GM12878 (cell line): ENCODE data around the gene ALDH3B2. TPM values are rescaled to one million over a fixed set of nuclear protein-coding genes. Genes with fewer than 3 reads are reported as not detected.

Source experiments
- BMI1 ChIP-seq: fragments of 450-650 bp; IDR thresholded peaks from 2 replicates; pipeline ENCODE4 v1.6.1; 2016; ENCODE audit warnings: mild to moderate bottlenecking, moderate library complexity, borderline replicate concordance
- CBX5 ChIP-seq: sonication (generic); IDR thresholded peaks from 2 replicates; pipeline ENCODE4 v1.6.1; 2016; ENCODE audit warnings: low read depth, moderate library complexity, mild to moderate bottlenecking, inconsistent platforms
- CHD2 ChIP-seq: IDR thresholded peaks from 2 replicates; pipeline ENCODE4 v1.6.1; 2011; ENCODE audit warnings: low read depth, low read length, improper control_type of control experiment, borderline replicate concordance
- CTCF ChIP-seq, 3 experiments: IDR thresholded peaks in 2 of 3; conservative IDR thresholded peaks in 1 of 3; 2 replicates each; pipeline ENCODE4 v1.5.1; 2011; ENCODE audit warnings: low read depth in 3 of 3, low read length in 3 of 3, mild to moderate bottlenecking in 3 of 3, control low read depth in 2 of 3, moderate library complexity in 2 of 3, inconsistent platforms in 1 of 3, mixed read lengths in 1 of 3; ENCODE audit not compliant: control insufficient read depth in 2 of 3, insufficient read depth in 1 of 3; ENCODE audit errors: extremely low read depth in 1 of 3
- EP300 ChIP-seq, 2 experiments: fragments of 150-350 bp in 1 of 2; IDR thresholded peaks; 2 replicates each; pipeline ENCODE4 v1.6.1; 2011 to 2012; ENCODE audit warnings: low read depth in 2 of 2, low read length in 2 of 2, borderline replicate concordance in 1 of 2, improper control_type of control experiment in 1 of 2, inconsistent platforms in 1 of 2; ENCODE audit not compliant: control insufficient read depth in 1 of 2
- FOXM1 ChIP-seq: IDR thresholded peaks from 2 replicates; pipeline ENCODE4 v1.6.1; 2012; ENCODE audit warnings: low read depth, mild to moderate bottlenecking, inconsistent platforms, low read length, moderate library complexity
- GATAD2B ChIP-seq: fragments of 450-650 bp; conservative IDR thresholded peaks from 2 replicates; pipeline ENCODE4 v1.6.1; 2017; ENCODE audit warnings: low read depth, mild to moderate bottlenecking, moderate library complexity
- HDAC6 ChIP-seq: fragments of 200-600 bp; sonication (generic); IDR thresholded peaks from one replicate; pipeline ENCODE4 v1.8.0; 2017; ENCODE audit warnings: antibody characterized with exemption; ENCODE audit not compliant: unreplicated experiment
- IKZF1 ChIP-seq: fragments of 450-650 bp; conservative IDR thresholded peaks from 2 replicates; pipeline ENCODE4 v1.6.1; 2017; ENCODE audit warnings: antibody characterized with exemption, mild to moderate bottlenecking
- KLF5 ChIP-seq: fragments of 450-650 bp; IDR thresholded peaks from 2 replicates; pipeline ENCODE4 v1.6.1; 2014; ENCODE audit warnings: mild to moderate bottlenecking; ENCODE audit not compliant: partially characterized antibody
- MEF2B ChIP-seq: fragments of 450-650 bp; IDR thresholded peaks from 2 replicates; pipeline ENCODE4 v1.6.1; 2018; ENCODE audit warnings: mild to moderate bottlenecking, moderate library complexity; ENCODE audit not compliant: partially characterized antibody, poor library complexity, severe bottlenecking
- MTA2 ChIP-seq: fragments of 450-650 bp; IDR thresholded peaks from 2 replicates; pipeline ENCODE4 v1.6.1; 2016; ENCODE audit warnings: low read depth, mild to moderate bottlenecking, moderate library complexity
- NR2F1 ChIP-seq: fragments of 450-650 bp; conservative IDR thresholded peaks from 2 replicates; pipeline ENCODE4 v1.6.1; 2017; ENCODE audit warnings: mild to moderate bottlenecking
- PAX8 ChIP-seq: fragments of 450-650 bp; IDR thresholded peaks from 2 replicates; pipeline ENCODE4 v1.6.1; 2017; ENCODE audit warnings: mild to moderate bottlenecking, moderate library complexity
- POLR2A ChIP-seq: IDR thresholded peaks from 2 replicates; pipeline ENCODE4 v1.6.1; 2011; ENCODE audit warnings: low read depth, mild to moderate bottlenecking, low read length
- POU2F2 ChIP-seq: IDR thresholded peaks from 3 replicates; pipeline ENCODE4 v1.6.1; 2011; ENCODE audit warnings: low read depth, mild to moderate bottlenecking, low read length, borderline replicate concordance
- RBBP5 ChIP-seq: fragments of 200-600 bp; sonication (generic); conservative IDR thresholded peaks from 2 replicates; pipeline ENCODE4 v1.6.1; 2016
- RCOR1 ChIP-seq: conservative IDR thresholded peaks from 2 replicates; pipeline ENCODE4 v1.6.1; 2012; ENCODE audit warnings: low read depth, low read length, improper control_type of control experiment
- RELA ChIP-seq: fragments of 450-650 bp; IDR thresholded peaks from 2 replicates; pipeline ENCODE4 v1.8.0; 2014; ENCODE audit warnings: borderline replicate concordance; ENCODE audit not compliant: partially characterized antibody
- SIN3A ChIP-seq: IDR thresholded peaks from 2 replicates; pipeline ENCODE4 v1.6.1; 2012; ENCODE audit warnings: low read depth, low read length, improper control_type of control experiment
- SMARCA5 ChIP-seq: fragments of 450-650 bp; IDR thresholded peaks from 2 replicates; pipeline ENCODE4 v1.6.1; 2017; ENCODE audit warnings: mild to moderate bottlenecking
- SP1 ChIP-seq: IDR thresholded peaks from one replicate; pipeline ENCODE4 v1.6.1; 2011; ENCODE audit warnings: low read depth, low read length
- SREBF2 ChIP-seq: IDR thresholded peaks from 2 replicates; pipeline ENCODE4 v1.6.1; 2012; ENCODE audit warnings: mild to moderate bottlenecking, low read length
- TARDBP ChIP-seq: IDR thresholded peaks from 2 replicates; pipeline ENCODE4 v1.6.1; 2016; ENCODE audit warnings: borderline replicate concordance
- ZNF622 ChIP-seq: fragments of 450-650 bp; IDR thresholded peaks from 2 replicates; pipeline ENCODE4 v1.6.1; 2017; ENCODE audit warnings: mild to moderate bottlenecking, inconsistent platforms
- ZSCAN29 ChIP-seq: fragments of 450-650 bp; IDR thresholded peaks from 2 replicates; pipeline ENCODE4 v1.6.1; 2017; ENCODE audit warnings: mild to moderate bottlenecking, moderate library complexity
- polyA plus RNA-seq, 11 experiments: library from polyadenylated mRNA; depleted of rRNA in 4 of 11; unstranded in 6 of 11; stranded (reverse) in 5 of 11; fragments of >200 nt; fragmentation: Nextera tagmentation in 4 of 11; fragmentation: Illumina TruSeq in 1 of 11; extraction: Ambion mirVana in 4 of 11; extraction: Trizol in 1 of 11; gene quantifications; 1 replicate in 1 of 11; 2 replicates in 10 of 11; pipeline versions ENCODE4 v1.2.1 to v1.2.3, GENCODE V29; 2011 to 2016; ENCODE audit warnings: inconsistent platforms in 2 of 11, missing spikeins in 2 of 11, low read depth in 1 of 11
- total RNA-seq, 4 experiments: library from RNA; depleted of rRNA in 3 of 4; stranded (reverse); fragments of >200 nt in 3 of 4; fragmentation: Illumina TruSeq in 1 of 4; extraction: Trizol in 1 of 4; gene quantifications; 2 replicates each; pipeline versions ENCODE4 v1.2.1 to v1.2.3, GENCODE V29; 2013 to 2021
- TF ChIP-seq, protein P1 (sequence below): fragments of 450-650 bp; conservative IDR thresholded peaks from 2 replicates; pipeline ENCODE4 v1.6.1; 2017; ENCODE audit warnings: mild to moderate bottlenecking, moderate library complexity
- TF ChIP-seq, protein P2 (sequence below): IDR thresholded peaks from 2 replicates; pipeline ENCODE4 v1.6.1; 2011; ENCODE audit warnings: low read depth, mild to moderate bottlenecking, low read length, moderate library complexity, borderline replicate concordance; ENCODE audit errors: extremely low read depth

ALDH3B2 gene
- total and polyA plus RNA-seq, 10 of the 15 experiments (the other 5 are each of a cell fraction or from before 2014, with no cell fraction given): 0.09 to 0.17 TPM; not detected in 8

DNA sequence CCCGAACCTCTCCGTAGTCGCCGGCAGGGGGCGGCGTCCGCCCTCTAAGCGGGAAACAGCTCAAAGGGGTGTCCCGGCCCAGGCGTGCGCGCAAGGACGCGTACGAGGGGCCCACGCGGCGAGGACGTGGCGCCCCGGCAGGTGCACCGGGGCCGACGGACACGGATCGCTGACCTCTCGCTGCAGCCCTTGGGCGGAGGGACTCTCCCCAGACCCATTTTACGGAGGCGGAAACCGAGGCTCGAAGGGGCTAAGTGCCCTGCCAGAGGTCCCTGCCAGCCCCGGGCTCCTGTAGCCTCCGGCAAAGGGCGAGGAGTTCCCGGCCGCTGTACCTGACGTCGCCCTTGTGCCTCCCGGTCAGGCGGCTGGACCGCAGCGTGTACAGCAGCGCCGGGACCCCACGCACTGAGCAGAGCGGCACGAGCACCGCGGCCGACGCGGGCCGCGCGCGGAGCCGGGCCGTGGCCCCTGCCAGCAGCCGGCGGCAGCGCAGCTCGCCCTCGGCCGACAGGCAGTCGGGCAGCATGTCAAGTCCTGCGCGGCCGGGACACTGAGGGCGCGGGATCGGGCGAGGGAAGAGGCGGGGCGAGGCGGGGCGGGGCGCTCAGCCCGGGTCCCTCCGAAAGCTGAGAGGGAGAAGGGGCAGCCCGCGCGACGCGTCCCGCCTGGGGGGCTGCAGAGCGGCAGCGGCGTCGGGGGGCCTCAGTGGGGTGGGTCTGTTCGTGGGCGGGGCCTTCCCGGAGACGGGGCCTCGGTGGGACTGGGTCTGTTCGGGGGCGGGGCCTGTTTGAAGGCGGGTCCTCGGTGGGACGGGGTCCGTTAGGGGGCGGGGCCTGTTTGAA lies 44.8 kb downstream of the ALDH3B2 start, which contains the start of gene NUDT8 (continued):
- TF ChIP-seq, protein P1, sequence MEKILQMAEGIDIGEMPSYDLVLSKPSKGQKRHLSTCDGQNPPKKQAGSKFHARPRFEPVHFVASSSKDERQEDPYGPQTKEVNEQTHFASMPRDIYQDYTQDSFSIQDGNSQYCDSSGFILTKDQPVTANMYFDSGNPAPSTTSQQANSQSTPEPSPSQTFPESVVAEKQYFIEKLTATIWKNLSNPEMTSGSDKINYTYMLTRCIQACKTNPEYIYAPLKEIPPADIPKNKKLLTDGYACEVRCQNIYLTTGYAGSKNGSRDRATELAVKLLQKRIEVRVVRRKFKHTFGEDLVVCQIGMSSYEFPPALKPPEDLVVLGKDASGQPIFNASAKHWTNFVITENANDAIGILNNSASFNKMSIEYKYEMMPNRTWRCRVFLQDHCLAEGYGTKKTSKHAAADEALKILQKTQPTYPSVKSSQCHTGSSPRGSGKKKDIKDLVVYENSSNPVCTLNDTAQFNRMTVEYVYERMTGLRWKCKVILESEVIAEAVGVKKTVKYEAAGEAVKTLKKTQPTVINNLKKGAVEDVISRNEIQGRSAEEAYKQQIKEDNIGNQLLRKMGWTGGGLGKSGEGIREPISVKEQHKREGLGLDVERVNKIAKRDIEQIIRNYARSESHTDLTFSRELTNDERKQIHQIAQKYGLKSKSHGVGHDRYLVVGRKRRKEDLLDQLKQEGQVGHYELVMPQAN: peak; percentile 91
- TF ChIP-seq ZSCAN29 (peak; percentile 31; the same call in 1 of the 2 replicates), ZNF622 (no peak), MTA2 (no peak), SREBF2 (no peak), BMI1 (no peak), CBX5 (peak; percentile 55; the same call in 1 of the 2 replicates), EP300 (IDR thresholded peaks at IDR 0.05; ENCODE audit: borderline replicate concordance in 1 of 2, control insufficient read depth in 1 of 2, low read depth in 2 of 2, low read length in 2 of 2) (0 out of 4 replicates have a peak, but pooled peaks of 1 of the 2 experiments have one; percentile 23), NR2F1 (peak; percentile 79), PAX8 (no peak), RELA (peak; percentile 30), RBBP5 (no peak), CHD2 (peak; percentile 7; the same call in 1 of the 2 replicates), MEF2B (peak; percentile 10), SIN3A (no peak; the same call in 1 of the 2 replicates), CTCF (IDR thresholded peaks at IDR 0.05 in 2 of 3, conservative IDR thresholded peaks at IDR 0.05 in 1 of 3; ENCODE audit: control insufficient read depth in 2 of 3, extremely low read depth in 1 of 3, insufficient read depth in 1 of 3, low read depth in 3 of 3, low read length in 3 of 3) (peak; percentile 85 to 90 (median 88)), KLF5 (peak; percentile 48), GATAD2B (peak; percentile 96), IKZF1 (peak; percentile 90), SMARCA5 (peak; percentile 96), HDAC6 (no peak), TARDBP (peak; percentile 78; the same call in 1 of the 2 replicates), FOXM1 (no peak), POU2F2 (no peak), RCOR1 (peak; percentile 93; the same call in 1 of the 2 replicates), SP1 (peak; percentile 37), POLR2A (peak; percentile 66)
- TF ChIP-seq, protein P2, sequence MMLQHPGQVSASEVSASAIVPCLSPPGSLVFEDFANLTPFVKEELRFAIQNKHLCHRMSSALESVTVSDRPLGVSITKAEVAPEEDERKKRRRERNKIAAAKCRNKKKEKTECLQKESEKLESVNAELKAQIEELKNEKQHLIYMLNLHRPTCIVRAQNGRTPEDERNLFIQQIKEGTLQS: no peak
